Body of pancreas (tissue), 4 donors: ENCODE data around the gene ZNF638.

Source experiments
- POLR2A ChIP-seq, 3 donors: fragments of 450-650 bp; IDR thresholded peaks; one replicate each; pipeline ENCODE4 v1.6.1; 2016; ENCODE audit warnings: antibody characterized with exemption in 3 of 3, mild to moderate bottlenecking in 2 of 3
- TF ChIP-seq, protein P1 (sequence below), 7 experiments: fragments of 450-650 bp in 4 of 7; fragments of 200-600 bp in 3 of 7; sonication (generic) in 3 of 7; IDR thresholded peaks; one replicate each; pipeline ENCODE4 v1.5.1; 2016 to 2019; ENCODE audit warnings: antibody characterized with exemption in 7 of 7

DNA sequence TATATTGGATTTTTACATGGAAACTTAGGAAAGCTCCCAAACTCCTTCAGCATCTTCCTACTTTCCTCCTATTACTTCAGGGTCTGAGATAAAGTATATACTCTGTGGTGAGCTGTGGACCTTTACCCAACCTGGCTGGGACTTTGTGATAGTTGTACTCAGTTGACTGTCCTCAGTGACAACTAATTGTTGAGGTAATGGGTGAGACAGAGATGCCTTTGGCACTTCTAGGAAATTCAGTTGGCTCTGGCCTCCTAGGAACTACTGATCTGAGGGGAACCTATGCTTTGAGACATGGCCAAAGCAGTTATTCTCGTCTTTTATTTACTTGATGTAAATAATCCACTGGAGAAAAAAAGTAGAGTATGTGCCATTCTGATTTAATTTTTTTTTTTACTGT lies 39.4 kb upstream of the ZNF638 start:
- no peak for TF ChIP-seq POLR2A (IDR thresholded peaks at IDR 0.05)
- TF ChIP-seq, protein P1, sequence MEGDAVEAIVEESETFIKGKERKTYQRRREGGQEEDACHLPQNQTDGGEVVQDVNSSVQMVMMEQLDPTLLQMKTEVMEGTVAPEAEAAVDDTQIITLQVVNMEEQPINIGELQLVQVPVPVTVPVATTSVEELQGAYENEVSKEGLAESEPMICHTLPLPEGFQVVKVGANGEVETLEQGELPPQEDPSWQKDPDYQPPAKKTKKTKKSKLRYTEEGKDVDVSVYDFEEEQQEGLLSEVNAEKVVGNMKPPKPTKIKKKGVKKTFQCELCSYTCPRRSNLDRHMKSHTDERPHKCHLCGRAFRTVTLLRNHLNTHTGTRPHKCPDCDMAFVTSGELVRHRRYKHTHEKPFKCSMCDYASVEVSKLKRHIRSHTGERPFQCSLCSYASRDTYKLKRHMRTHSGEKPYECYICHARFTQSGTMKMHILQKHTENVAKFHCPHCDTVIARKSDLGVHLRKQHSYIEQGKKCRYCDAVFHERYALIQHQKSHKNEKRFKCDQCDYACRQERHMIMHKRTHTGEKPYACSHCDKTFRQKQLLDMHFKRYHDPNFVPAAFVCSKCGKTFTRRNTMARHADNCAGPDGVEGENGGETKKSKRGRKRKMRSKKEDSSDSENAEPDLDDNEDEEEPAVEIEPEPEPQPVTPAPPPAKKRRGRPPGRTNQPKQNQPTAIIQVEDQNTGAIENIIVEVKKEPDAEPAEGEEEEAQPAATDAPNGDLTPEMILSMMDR (IDR thresholded peaks at IDR 0.05): no peak
